Hippocampal formation (tissue), 2 donors: ENCODE results near the gene TMEM187.

Source experiments
- DNase-seq, 2 donors: peaks; one replicate each; lab custom pipeline; 2025; lab: John Stamatoyannopoulos, UW

TMEM187 gene

GRCh38 chrX:153999359-154000037 is 26.9 kb downstream of the TMEM187 start:
- no peak for DNase-seq

GRCh38 chrX:154000051-154000450 is 27.5 kb downstream of the TMEM187 start:
- DNase-seq, result no peak

DNA sequence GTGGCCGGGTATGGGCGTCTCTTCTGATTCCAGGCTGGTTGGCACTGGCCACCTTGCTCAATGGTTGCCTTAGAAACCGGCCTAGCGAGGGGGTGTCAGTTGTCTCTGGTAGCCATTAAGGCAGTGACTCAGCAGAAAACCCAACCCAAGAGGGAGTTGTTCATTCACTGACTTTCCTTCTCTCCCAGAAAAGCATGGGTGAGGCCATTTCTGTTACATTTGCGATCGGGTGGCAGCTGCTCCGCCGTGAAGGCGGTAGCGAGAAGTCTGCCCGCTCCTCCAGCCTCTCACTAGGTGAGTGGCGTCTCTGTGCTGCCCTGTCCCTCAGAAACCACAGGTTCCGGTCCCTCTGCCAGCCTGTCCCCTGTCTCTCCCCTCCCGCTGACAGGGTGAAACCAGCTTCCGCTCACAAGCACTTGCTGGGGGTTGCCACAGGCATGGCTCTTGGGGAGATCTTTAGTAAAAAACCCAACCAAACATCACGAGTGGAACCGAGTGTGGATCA is 29.7 kb downstream of the TMEM187 start:
- DNase-seq, result no peak

- DNase-seq, result no peak
Measured at GRCh38 chrX:154004315-154004714, 31.8 kb downstream of the TMEM187 start.

DNA sequence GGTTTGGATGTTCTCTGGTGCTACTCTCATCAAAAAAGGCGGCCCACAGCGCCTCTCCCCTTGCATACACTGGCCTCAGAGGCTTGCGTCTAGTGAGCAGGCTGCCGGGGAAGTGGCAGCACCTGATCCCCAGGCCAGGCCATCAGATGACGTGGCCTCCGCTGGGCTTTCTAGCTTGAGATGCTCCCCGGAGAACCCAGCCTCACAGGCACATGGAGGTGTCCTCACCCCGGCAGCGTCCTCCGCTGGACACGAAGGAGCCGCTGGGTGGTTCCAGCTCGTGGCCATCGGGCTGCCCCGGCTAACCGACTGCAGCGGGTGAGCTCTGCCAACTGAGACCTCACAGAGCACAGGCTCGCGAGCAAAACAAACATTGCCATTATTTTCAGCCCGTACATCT is 34.4 kb downstream of the TMEM187 start:
- DNase-seq, result no peak

GRCh38 chrX:154008521-154008920 is 36.0 kb downstream of the TMEM187 start:
- DNase-seq, result no peak

GRCh38 chrX:154010330-154011087 is 38.0 kb downstream of the TMEM187 start:
- DNase-seq, result no peak

DNA sequence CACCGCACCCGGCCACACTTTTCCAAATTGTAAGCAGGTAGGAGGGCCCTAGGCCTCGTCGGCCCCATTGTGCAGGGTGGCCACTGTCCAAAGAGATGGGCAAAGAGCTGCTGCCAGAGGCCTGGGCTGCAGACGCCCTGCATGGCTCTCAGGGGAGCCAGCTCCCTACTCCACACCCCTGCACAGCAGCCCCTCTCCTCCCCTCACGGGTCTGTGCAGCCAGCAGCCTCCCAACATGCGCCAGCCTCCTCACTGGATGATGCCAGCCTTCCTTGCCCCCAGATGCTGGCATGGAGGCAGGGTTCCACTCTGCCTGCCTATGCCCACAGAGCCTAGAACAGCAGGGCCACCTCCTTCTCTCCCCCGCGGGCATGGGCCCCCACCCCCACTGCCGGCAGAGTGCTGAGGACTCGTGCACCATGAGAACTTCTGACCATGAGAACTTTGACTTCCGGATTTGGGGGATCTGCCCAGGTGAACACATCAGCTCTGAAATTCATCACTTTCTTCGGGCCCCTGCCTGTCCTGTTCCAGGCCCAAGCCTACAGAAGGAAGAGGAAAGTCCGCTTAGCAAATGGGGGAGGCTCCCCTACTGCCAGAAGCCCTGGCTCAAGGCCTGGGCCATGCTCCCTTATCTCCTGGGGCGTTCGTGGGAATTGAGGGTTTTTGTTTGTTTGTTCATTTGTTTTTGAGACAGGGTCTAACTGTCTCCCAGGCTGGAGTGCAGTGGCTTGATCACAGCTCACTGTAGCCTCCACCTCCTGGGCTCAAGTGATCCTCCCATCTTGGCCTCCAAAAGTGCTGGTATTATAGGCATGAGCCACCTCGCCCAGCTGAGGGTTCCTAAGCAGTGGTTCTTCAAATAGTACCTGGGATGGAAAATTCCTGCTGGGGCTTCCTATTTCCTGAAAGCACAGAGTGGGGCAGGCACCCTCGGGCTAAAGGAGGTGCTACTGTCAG is 39.1 kb downstream of the TMEM187 start:
- no peak for DNase-seq

DNA sequence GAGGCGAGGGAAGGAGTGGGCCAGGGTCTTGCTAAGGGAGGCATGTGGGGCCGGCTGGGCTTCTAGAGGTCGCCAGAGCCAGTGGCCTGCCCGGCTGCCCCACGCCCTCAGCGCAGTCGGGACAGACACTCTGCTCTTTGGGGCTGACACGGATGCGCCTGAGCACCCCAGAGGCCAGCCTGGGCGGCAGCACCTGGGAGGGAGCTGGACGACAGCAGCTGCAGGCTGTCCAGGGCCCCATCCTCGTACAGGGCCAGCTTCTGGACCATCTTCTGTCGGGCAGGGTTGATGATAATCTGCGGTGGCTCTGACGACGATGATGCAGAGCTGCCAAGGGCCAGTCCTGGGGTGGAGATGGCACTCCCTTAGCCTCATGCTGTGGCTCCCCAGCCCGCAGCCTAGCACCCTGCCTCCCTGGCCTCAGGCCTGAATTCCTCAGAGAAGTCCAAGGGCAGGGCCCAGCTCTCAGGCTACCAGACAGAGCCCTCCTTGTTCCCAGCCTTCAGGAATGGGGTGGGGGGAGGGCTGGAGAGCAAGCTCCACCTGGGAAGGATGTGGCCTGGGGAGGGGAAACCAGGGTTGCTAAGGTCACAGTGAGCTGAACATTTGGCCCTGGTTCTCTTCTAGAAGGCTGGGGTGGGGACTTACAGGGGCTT is 39.9 kb downstream of the TMEM187 start:
- peak in 1 of 2 donors; percentile 38 for DNase-seq

DNA sequence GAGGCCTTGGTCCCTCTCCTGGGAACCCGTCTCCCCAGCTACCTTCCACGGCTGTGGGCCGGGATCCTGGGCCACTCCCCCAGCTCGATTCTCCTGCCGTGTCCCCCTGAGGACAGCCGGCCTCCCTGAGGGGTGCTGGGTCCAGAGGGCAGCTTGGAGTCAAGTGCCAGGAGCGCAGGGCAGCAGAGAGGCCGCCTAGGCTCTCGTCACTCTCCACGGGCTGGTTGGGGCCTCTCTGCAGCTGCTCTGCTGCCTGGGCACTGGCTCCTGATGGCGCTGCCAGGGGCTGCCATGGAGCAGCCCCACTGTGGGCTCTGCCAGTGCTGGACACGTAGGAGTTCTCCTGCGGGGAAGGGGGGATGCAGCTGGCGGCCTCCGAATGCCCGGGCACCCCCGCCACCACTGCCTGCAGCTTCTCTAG is 40.5 kb downstream of the TMEM187 start:
- peak in 1 of 2 donors; percentile 38 for DNase-seq

DNA sequence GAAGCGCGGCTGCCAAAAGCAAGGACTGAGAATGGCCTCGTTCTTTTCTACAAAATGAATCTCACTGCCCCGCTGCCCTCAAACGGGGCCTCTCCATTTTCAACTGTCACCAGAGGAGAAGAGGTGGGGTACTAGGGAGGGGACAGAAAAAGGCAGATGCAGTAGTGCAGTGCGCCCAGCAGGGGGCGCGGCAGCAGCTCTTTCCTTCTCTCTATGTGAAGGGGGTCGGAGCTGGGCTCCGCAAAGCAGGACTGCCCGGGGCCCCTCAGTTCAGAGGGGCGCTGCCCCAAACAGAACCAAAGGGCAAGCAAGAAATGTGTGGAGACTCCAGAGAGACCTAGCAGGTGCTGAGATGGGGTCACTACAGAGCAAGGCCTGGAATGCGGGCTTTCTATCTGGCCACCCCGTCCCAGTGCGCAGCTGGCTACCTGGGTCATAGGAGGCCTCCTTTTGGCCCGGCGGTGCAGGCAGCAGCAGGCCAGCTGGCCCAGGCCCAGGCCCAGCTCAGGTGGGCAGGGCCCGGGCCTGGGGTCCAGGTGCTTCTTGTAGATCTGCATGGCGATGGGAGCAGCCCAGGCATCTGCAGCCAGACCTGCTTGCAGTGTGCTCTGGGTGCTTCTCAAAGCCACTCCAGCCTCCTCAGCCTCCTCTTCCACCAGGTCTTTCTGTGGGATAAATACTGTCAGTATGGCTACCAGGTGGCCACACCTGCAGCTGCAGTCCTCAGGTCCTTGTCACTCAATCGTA is 41.2 kb downstream of the TMEM187 start:
- no peak for DNase-seq

GRCh38 chrX:154014429-154015380 is 42.2 kb downstream of the TMEM187 start:
- no peak for DNase-seq

- no peak for DNase-seq
Measured at GRCh38 chrX:154015581-154016264, 43.2 kb downstream of the TMEM187 start.

GRCh38 chrX:154016366-154017076 is 44.0 kb downstream of the TMEM187 start:
- DNase-seq, result no peak

- no peak for DNase-seq
Measured at GRCh38 chrX:154017766-154018517, 45.4 kb downstream of the TMEM187 start.

DNA sequence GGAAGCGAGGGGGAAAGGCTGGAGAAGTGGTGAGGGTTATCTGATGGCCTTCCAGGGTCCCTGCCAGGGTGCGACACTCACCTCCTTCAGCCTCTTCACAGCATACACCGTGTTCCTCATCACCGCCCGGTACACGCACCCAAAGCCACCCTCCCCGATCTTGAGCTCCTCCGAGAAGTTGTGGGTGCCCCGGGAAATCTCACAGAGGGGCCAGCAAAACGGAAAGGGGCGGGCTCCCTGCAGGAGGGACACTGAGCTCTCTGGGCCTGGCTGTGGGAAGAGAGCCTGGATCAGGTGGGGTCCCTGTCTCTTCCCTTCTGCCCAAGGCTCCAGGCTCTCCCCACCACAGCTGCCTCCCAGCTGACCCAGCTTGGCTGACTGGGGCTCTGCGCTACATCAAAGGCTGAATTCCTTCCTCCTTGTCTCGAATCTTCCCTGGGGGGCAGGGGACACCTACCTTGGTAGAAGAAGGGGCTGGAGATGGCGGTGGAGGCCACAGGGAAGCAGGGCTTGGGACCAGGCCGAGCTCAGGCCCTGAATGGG is 46.0 kb downstream of the TMEM187 start:
- no peak for DNase-seq

DNA sequence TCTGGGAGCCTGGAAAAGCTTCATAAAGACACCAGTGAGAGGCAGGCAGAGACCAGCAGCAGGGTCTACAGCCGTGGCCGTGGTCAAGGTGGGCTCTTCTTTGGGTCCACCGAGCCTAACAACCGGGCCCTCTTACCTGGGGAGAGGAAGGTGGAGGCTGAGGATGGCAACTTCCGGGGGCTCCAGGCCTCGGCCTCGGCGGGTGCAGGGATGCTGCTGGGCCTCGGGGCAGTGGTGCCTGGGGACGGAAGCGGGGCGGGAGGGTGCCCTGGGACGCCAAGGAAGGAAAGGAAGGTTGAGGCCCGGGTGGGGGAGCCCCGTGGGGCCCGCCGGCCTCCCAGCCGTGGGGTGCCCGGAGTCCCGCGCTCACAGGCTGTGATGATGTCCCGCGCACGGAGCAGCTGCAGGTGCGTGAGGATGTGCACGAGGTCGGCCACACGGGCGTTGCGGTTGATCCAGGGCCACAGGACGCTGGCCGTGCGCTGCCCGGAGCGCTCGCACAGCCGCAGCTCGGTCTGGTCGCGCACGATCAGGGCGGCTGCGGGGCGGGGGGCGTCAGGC is 46.6 kb downstream of the TMEM187 start:
- DNase-seq, result no peak
